ENCODE results near the gene BCKDK. TPM values are rescaled to one million over a fixed set of nuclear protein-coding genes. Genes with fewer than 3 reads are reported as not detected.

BCKDK gene
- total RNA-seq, 2 experiments from 2014 or later, result 39.0 to 40.4 TPM

DNA sequence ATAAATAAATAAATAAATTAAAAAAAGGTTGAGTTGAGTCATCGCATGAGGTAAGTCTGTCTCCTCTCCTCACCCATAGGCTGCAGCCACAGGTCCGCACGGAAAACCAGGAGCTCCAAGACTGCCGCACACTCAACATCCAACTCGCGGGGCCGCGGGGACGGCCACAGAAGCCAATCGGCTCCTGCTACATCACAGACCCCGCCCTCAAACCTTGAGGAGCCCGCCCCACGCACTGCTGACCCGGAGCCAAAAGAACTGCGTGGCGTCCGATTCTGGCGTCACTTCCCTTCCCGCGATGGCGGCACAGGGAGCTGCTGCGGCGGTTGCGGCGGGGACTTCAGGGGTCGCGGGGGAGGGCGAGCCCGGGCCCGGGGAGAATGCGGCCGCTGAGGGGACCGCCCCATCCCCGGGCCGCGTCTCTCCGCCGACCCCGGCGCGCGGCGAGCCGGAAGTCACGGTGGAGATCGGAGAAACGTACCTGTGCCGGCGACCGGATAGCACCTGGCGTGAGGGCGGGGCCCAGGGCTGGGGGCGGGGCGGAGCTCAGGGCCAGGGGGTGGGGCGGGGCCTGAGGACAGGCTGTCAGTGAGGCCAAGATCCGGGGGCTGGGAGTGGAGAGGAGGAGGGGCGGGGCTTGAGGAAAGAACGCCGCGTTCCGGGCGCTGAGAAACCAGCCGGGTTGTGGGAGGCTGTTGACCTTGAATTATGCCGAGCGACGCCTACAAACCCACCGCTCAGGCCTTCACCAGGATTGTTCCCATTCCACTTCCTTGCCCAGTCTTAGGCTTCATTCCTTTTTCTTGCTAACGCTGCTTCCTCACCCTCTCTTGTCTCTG lies 9.4 kb downstream of the BCKDK start, which contains the start of gene KAT8:
TSS of gene KAT8 (plus strand) at position 281 of the 839 bp plus-strand sequence. CDS start at position 299, 18 bp downstream.
- CTCF ChIA-PET (ENCODE audit: unreplicated experiment), result interaction anchor here (0.6 to 0.9 kb wide), 6 partner anchors 11 to 190 kb away, joined by 3 to 8 read pairs (median 6); partner anchors contain the start of genes FUS, ZNF646 and ZNF668
- H3K4me1 ChIP-seq (ENCODE audit: insufficient read depth, low read length, poor library complexity, severe bottlenecking), result peaks cover 8% of the 10 kb centered on the region
- H4K20me1 ChIP-seq (ENCODE audit: insufficient read depth, low read length), result peaks cover 10% of the 10 kb centered on the region
- H3K4me3 ChIP-seq (ENCODE audit: low read depth, low read length, poor library complexity, severe bottlenecking), result peak within 1 kb of the TSS; percentile 81
- TSS peak; percentile 87 for BruUV-seq (replicated peaks)
- intact Hi-C loops (cut with micrococcal nuclease; ENCODE audit: unreplicated experiment), result loop anchor here (1.0 to 10.0 kb wide), 5 partner anchors 25 to 337 kb away; partner anchors contain the start of genes ARMC5, FBXL19, FUS and ZNF646
- H3K9me2 ChIP-seq (ENCODE audit: insufficient read depth, low read length), result no peaks in the 10 kb centered on the region
- H3K36me3 ChIP-seq (ENCODE audit: insufficient read depth, low read length), result peaks cover 46% of the 10 kb centered on the region
- DNase-seq (ENCODE audit: low spot score), result peak; percentile 99
- TF ChIP-seq EZH2phosphoT487 (IDR thresholded peaks at IDR 0.05; ENCODE audit: borderline replicate concordance, low read depth, low read length), result no peak
- no peak for TF ChIP-seq CTCF (conservative IDR thresholded peaks at IDR 0.05; ENCODE audit: low read length)
- POLR2A ChIA-PET, result interaction anchor here (0.5 to 2.8 kb wide), 15 partner anchors 10 to 1672 kb away, joined by 3 to 16 read pairs (median 4); partner anchors contain the start of genes BCKDK, FUS, PRSS8 and VKORC1
- peak within 1 kb of the TSS; percentile 65 for H3K27ac ChIP-seq (ENCODE audit: low read depth, low read length, poor library complexity, severe bottlenecking)
- no peaks in the 10 kb centered on the region for H3K9me3 ChIP-seq (ENCODE audit: low read length)
- peaks cover 20% of the 10 kb centered on the region for H3K79me2 ChIP-seq (ENCODE audit: insufficient read depth, low read depth, low read length)
- H2AFZ ChIP-seq (ENCODE audit: low read length), result no peak within 1 kb of the TSS
- peak within 1 kb of the TSS; percentile 88 for H3K4me2 ChIP-seq (ENCODE audit: low read length)

DNA sequence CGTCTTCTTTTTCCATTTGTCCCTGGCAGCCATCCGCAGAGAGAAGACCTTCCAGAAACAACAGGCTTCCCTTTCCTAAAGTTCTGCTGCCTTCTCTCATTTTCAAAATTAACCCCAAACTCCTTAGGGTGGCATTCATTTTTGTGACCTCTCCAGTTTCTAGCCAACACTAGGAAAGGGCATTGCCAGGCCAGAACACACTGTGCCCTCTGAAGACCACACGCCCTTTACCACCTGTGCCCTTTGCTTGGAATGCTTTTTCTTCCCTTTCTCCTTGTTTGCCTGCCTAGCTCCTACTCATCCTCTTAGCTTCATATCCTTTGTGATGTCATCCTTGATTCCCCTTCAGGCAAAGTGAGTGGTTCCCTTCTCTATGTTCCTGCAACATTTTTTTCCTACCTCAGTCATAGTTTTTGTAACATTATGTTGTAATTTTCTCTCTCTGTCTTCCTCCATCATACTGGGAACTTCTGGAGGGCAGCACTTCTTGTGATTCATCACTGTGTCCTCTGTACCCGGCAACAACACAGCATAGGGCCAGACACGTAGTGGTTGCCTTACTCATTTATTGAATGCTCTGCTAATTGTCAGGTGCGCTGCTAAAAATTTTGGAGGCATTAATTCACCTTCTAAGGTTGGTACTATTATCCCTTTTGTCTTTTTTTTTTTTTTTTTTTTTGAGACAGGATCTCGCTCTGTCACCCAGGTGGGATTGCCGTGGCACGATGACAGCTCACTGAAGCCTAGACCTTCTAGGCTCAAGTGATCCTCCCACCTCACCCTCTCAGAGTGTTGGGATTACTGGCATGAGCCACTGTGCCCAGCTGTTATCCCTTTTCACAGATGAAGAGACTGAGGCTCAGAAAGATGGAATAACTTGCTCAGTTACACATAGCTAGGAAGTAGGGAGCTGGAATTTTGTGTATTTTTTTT lies 10.3 kb downstream of the BCKDK start:
- Histone ChIP-seq H3K4me2 (ENCODE audit: low read length) (peak overlapping the region; percentile 83), H3K9me3 (ENCODE audit: low read length) (no peaks in the 10 kb centered on the region), H3K79me2 (ENCODE audit: insufficient read depth, low read depth, low read length) (peaks cover 20% of the 10 kb centered on the region), H2AFZ (ENCODE audit: low read length) (no peak overlapping the region), H3K36me3 (ENCODE audit: insufficient read depth, low read length) (peaks cover 46% of the 10 kb centered on the region), H3K4me1 (ENCODE audit: insufficient read depth, low read length, poor library complexity, severe bottlenecking) (peaks cover 8% of the 10 kb centered on the region), H3K9me2 (ENCODE audit: insufficient read depth, low read length) (no peaks in the 10 kb centered on the region), H4K20me1 (ENCODE audit: insufficient read depth, low read length) (peaks cover 10% of the 10 kb centered on the region), H3K4me3 (ENCODE audit: low read depth, low read length, poor library complexity, severe bottlenecking) (peak overlapping the region; percentile 81), H3K27ac (ENCODE audit: low read depth, low read length, poor library complexity, severe bottlenecking) (no peak overlapping the region)
- TSS peak; percentile 59 for BruUV-seq (replicated peaks)
- TF ChIP-seq CTCF (conservative IDR thresholded peaks at IDR 0.05; ENCODE audit: low read length), result no peak
- intact Hi-C loops (cut with micrococcal nuclease; ENCODE audit: unreplicated experiment), result loop anchor here (10.0 kb wide), 1 partner anchor 336 kb away; the partner anchor contains the start of gene ARMC5
- ChIA-PET POLR2A (interaction anchor here (0.7 to 2.8 kb wide), 10 partner anchors 11 to 165 kb away, joined by 3 to 16 read pairs (median 4); partner anchors contain the start of genes BCKDK, PRSS8 and VKORC1), CTCF (ENCODE audit: unreplicated experiment) (interaction anchor here (0.9 kb wide), 1 partner anchor 23 kb away, joined by 6 read pairs; no protein-coding TSS in a partner anchor)
- no peak for DNase-seq (ENCODE audit: low spot score)
